NCI-H510A (cell line): ENCODE results near the gene PRSS48.
"Not testable (repeated sequence)": the region's sequence is repeated elsewhere in the genome, so short reads cannot be mapped to it uniquely, and the experiment has no call there.

Experiments used
- DNase-seq: peaks from one replicate; lab custom pipeline; 2025; lab: John Stamatoyannopoulos, UW

The PRSS48 gene

GRCh38 chr4:151318307-151319006 is 41.5 kb downstream of the PRSS48 start:
- no peak for DNase-seq

GRCh38 chr4:151319490-151319889 is 42.5 kb downstream of the PRSS48 start:
- DNase-seq = no peak

DNA sequence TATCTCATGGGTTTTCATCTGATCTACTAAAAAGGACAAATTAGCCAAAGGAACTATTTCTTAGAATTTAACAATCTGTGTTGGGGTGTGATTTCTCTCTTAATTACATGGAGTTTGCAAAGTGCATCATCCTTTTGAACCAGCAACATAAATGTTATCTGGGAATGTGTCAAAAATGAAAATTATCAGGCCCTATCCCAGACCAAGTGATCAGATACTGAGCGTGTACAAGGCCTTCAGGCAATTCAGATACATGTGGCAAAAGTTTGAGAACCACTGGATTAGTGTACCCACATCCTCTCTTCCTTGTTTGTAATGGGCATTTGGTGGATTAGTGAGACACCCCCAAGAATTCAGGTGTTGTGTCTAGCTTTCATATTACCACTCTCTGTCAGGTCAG is 44.6 kb downstream of the PRSS48 start:
- DNase-seq = no peak

DNA sequence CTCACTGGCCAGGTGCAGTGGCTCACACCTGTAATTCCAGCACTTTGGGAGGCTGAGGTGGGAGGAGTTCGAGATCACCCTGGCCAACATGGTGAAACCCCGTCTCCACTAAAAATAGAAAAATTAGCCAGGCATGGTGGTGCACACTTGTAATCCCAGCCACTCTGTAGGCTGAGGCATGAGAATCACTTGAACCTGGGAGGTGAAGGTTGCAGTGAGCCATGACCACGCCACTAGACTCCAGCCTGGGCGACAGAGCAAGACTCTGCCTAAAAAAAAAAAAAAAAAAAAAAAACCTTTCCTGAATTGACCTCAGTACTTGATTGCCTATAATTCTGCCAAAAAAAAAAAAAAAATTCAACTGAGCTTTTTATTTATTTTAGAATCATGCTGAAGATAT is 45.2 kb downstream of the PRSS48 start:
- DNase-seq = not testable (repeated sequence)

GRCh38 chr4:151322570-151322969 is 45.6 kb downstream of the PRSS48 start:
- DNase-seq = no peak

GRCh38 chr4:151323667-151324066 is 46.7 kb downstream of the PRSS48 start:
- DNase-seq = no peak

DNA sequence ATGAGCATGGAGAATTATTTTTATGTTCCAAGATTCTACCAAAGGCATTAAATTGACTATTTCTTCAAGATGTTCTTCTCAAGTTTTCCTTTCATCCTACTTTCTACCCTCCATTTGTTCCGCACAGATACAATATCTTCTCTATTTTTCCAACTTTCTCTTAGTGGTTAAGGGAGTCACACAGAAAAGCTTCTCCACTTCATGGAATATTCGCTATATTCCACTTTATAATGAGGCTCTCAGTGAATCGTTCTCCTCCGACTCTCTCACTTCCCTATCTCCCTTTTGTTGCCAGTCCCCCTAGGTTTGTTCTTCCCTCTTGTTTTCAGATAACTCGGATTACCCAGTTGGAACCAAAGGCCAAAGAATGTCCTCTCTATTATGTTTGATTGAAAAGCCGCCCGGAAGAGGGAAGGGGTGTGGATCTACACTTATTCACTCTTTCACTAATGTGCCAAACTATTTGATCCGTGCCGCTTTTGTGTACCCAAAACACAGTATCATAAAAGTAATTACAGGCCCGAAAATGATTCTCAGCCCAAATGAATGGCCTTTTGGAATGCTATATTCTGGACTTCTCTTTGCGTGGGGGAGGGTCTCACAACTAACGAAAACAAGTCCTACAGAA is 47.3 kb downstream of the PRSS48 start:
- DNase-seq = no peak

DNA sequence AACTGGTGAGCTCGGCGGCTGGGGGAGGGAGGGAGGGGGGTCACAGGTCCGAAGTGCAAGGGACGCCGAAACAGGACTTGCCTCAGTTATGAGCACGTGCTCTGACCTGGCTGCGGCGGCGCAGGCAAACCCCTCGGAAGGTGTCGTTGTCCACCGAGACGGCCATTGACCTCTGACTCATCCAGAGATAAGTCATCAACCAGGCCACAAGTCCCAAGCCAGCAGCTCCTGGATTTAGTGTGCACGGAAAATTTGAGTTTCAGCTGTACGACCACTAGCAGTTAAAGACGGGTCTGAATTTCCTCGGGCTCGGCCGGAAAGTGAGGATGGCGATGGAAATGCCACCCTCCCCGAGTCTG is 47.8 kb downstream of the PRSS48 start:
- DNase-seq = no peak

DNA sequence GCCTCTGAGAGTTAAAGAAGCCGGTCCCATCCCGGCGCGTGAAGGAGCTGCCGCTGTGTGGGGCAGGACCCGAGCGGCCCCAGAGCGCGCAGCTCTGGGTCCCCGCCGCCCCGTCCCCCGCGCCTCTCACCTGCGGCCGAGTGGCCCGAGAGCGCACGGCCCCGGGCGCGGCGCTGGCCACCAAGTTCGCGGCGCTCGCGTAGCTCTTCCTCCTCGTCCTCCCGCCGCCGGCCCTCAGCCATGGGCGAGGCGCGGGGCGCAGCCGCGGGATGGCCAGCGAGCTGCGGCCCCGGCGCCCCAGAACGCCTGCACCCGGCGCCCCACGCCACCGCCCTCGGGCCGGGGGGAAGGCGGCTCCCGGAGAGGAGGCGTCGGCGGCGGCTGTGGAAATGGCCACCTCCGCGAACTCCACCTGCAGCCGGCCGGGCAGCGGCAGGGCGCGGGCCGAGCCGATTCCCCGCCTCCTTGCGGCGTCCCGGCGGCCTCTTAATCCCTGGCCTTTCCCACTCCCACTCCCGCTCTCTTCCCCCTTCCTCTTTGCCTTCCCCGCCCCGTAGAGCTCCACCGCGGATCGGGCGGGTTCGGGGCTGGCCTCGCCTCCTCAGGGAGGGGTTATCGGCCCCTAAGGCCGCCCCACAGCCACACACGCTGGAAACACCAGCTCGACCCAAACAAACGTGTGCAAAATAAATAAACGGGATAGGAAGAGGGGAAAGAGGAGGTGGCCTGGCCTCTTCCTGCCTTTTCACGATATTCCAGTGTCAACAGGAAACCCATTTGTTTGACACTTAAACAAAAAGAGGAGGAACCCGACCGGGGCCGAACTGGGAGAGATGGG is 48.4 kb downstream of the PRSS48 start, which contains the start of gene SH3D19:
Gene SH3D19, minus strand, starts transcription at position 495 of the 838 bp plus-strand sequence. Its CDS starts 253 bp downstream, at position 242.
- peak; percentile 38 for DNase-seq

GRCh38 chr4:151325949-151326246 is 48.9 kb downstream of the PRSS48 start:
- DNase-seq = no peak

DNA sequence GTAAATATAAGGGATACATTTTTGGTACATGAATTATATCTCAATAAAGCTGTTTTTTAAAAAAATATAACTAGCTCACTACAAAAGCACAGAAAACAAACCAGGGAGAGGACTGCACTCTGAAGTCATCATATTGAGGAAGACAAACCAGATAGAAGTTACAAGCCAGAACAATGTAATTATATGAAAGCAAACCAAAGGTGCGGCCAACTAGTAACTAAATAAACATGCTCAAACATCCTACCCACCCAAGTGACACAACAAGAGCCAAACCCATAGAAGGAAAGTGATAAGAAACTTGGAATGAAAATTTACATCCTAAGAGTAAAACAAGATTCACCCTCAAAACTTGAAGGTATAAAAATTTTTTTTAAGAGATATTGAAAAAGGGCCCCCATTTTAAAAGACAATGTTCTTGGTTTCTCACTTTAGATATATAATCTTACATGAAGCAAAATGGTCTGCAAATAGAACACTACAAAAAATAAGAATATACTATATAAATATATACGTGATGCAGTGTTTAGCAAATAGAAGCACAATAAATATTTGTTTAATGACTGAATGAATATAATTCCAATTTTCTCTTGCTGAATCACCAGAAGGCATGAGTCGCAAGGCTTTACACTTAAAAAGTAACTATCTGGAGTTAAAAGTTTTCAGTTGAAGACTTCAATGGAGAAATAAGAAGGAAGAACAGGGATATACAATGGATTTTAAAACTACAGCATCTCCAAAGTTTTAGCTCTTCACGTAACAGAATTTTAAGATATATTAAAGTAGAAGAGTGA is 52.5 kb downstream of the PRSS48 start:
- DNase-seq = no peak

- no peak for DNase-seq
Measured at GRCh38 chr4:151331276-151332042, 54.5 kb downstream of the PRSS48 start.

DNA sequence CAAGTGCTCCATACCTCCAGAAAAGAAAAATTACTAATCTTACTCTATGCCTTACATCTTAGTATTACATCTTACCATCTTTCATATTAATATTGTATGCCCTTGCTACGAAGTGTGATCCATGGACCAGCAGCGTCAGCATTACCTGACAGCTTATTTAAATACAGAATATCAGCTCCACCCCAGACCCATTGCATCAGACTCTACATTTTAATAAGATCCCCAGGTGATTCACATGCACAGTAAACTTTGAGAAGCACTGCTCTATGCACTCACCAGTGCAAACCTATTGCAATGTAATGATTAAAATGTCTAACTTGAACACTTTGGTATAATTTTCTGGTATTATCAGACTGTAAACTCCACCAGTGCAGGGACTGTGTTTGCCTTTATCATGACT is 62.5 kb downstream of the PRSS48 start:
- DNase-seq = no peak

DNA sequence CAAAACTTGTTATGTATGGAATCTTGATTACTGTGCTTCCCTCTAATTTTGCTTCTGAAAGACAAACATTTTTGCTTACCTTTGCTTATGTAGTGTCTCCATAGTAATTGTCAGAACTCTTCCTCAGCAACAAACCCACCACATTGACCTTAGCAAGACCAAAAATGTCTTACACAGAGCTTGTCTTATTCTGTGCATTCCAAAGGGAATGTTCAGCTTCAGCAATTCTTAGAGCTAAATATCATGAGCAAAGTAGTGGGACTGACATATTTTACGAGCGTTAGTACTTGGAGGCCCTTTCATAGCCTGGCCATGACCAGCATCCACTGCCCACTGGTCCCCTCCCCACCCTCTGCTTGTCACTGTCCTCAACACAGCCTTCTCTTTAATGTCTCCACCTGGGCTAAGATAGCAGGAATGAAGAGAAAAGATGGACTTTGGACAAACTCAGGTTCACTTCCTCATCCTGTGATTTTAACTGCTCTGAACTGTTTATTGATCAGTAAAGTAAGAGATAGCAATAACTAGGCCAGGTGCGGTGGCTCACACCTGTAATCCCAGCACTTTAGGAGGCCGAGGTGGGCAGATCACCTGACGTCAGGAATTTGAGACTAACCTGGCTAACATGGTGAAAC is 63.9 kb downstream of the PRSS48 start:
- no peak for DNase-seq
